CD4-positive, alpha-beta T cell treated with Interferon alpha-2 for 1 hour (primary cell): ENCODE measurements around the gene GRIA4.
"Not testable (repeated sequence)": the region's sequence is repeated elsewhere in the genome, so short reads cannot be mapped to it uniquely, and the experiment has no call there.

Experiments
- DNase-seq, 2 donors: peaks; one replicate each; pipeline ENCODE4 v3.0.0-alpha.2; 2020 to 2022

GRIA4 gene

GRCh38 chr11:105867742-105868141 is 257.9 kb downstream of the GRIA4 start:
- no peak for DNase-seq

- DNase-seq = no peak
These were observed 259.0 kb downstream of the GRIA4 start for GRCh38 chr11:105868762-105869285.

- no peak for DNase-seq
These were observed 260.7 kb downstream of the GRIA4 start for GRCh38 chr11:105870516-105871113.

GRCh38 chr11:105878510-105878909 is 268.6 kb downstream of the GRIA4 start:
- no peak for DNase-seq

- not testable (repeated sequence) for DNase-seq
These were observed 269.1 kb downstream of the GRIA4 start for GRCh38 chr11:105878927-105879326.

GRCh38 chr11:105881027-105881426 is 271.2 kb downstream of the GRIA4 start:
- no peak for DNase-seq

- no peak for DNase-seq
These were observed 274.6 kb downstream of the GRIA4 start for GRCh38 chr11:105884436-105884835.

- DNase-seq = no peak
These were observed 281.8 kb downstream of the GRIA4 start for GRCh38 chr11:105891685-105892084.

GRCh38 chr11:105897161-105897560 is 287.3 kb downstream of the GRIA4 start:
- DNase-seq = no peak

GRCh38 chr11:105899772-105900171 is 289.9 kb downstream of the GRIA4 start:
- DNase-seq = no peak

GRCh38 chr11:105900515-105901035 is 290.7 kb downstream of the GRIA4 start:
- no peak for DNase-seq

GRCh38 chr11:105903113-105903512 is 293.2 kb downstream of the GRIA4 start:
- no peak for DNase-seq

- DNase-seq = no peak
These were observed 296.6 kb downstream of the GRIA4 start for GRCh38 chr11:105906517-105906916.

- DNase-seq = no peak
These were observed 297.4 kb downstream of the GRIA4 start for GRCh38 chr11:105907319-105907718.

- DNase-seq = no peak
These were observed 300.3 kb downstream of the GRIA4 start for GRCh38 chr11:105910095-105910715.

- no peak for DNase-seq
These were observed 301.6 kb downstream of the GRIA4 start for GRCh38 chr11:105911454-105911853.

GRCh38 chr11:105912666-105913065 is 302.8 kb downstream of the GRIA4 start:
- DNase-seq = no peak

GRCh38 chr11:105915021-105915420 is 305.1 kb downstream of the GRIA4 start:
- DNase-seq = no peak

- DNase-seq = no peak
These were observed 308.2 kb downstream of the GRIA4 start for GRCh38 chr11:105918039-105918438.

GRCh38 chr11:105918600-105918999 is 308.7 kb downstream of the GRIA4 start:
- DNase-seq = no peak

- no peak for DNase-seq
These were observed 313.4 kb downstream of the GRIA4 start for GRCh38 chr11:105923252-105923651.

- no peak for DNase-seq
These were observed 313.9 kb downstream of the GRIA4 start for GRCh38 chr11:105923807-105924206.

GRCh38 chr11:105929084-105929955 is 319.4 kb downstream of the GRIA4 start:
- DNase-seq = no peak
